ENCODE results near the gene AMOTL1.

AMOTL1 gene

GRCh38 chr11:94884376-94884775, 116.2 kb downstream of the AMOTL1 start:
- peaks cover 50% of the 10 kb centered on the region for H3K36me3 ChIP-seq (ENCODE audit: control insufficient read depth, insufficient read depth, low read length)
- no peak overlapping the region for H3K4me3 ChIP-seq (ENCODE audit: low read depth, low read length)
- H3K27me3 ChIP-seq (ENCODE audit: control insufficient read depth, insufficient read depth, low read length), result no peaks in the 10 kb centered on the region
- no peak overlapping the region for H3K9ac ChIP-seq (ENCODE audit: low read length)
- no peak overlapping the region for H3K27ac ChIP-seq (ENCODE audit: low read depth, low read length)
- H3K4me1 ChIP-seq (ENCODE audit: control insufficient read depth, insufficient read depth, low read length), result no peaks in the 10 kb centered on the region
- peaks cover 27% of the 10 kb centered on the region for H3K9me3 ChIP-seq (ENCODE audit: control insufficient read depth, insufficient read depth, low read depth, low read length)

GRCh38 chr11:94885133-94885532, 117.0 kb downstream of the AMOTL1 start:
- Histone ChIP-seq H3K4me3 (ENCODE audit: low read depth, low read length) (no peak overlapping the region), H3K4me1 (ENCODE audit: control insufficient read depth, insufficient read depth, low read length) (no peaks in the 10 kb centered on the region), H3K9me3 (ENCODE audit: control insufficient read depth, insufficient read depth, low read depth, low read length) (peaks cover 27% of the 10 kb centered on the region), H3K27me3 (ENCODE audit: control insufficient read depth, insufficient read depth, low read length) (no peaks in the 10 kb centered on the region), H3K36me3 (ENCODE audit: control insufficient read depth, insufficient read depth, low read length) (peaks cover 42% of the 10 kb centered on the region), H3K27ac (ENCODE audit: low read depth, low read length) (no peak overlapping the region), H3K9ac (ENCODE audit: low read length) (no peak overlapping the region)

- Histone ChIP-seq H3K36me3 (ENCODE audit: control insufficient read depth, insufficient read depth, low read length) (peaks cover 39% of the 10 kb centered on the region), H3K27me3 (ENCODE audit: control insufficient read depth, insufficient read depth, low read length) (no peaks in the 10 kb centered on the region), H3K4me3 (ENCODE audit: low read depth, low read length) (no peak overlapping the region), H3K4me1 (ENCODE audit: control insufficient read depth, insufficient read depth, low read length) (no peaks in the 10 kb centered on the region), H3K9me3 (ENCODE audit: control insufficient read depth, insufficient read depth, low read depth, low read length) (peaks cover 27% of the 10 kb centered on the region), H3K9ac (ENCODE audit: low read length) (no peak overlapping the region), H3K27ac (ENCODE audit: low read depth, low read length) (no peak overlapping the region)
These were observed 117.4 kb downstream of the AMOTL1 start for GRCh38 chr11:94885581-94885980.

GRCh38 chr11:94888204-94888603, 120.0 kb downstream of the AMOTL1 start:
- peaks cover 27% of the 10 kb centered on the region for H3K9me3 ChIP-seq (ENCODE audit: control insufficient read depth, insufficient read depth, low read depth, low read length)
- H3K4me3 ChIP-seq (ENCODE audit: low read depth, low read length), result no peak overlapping the region
- no peak overlapping the region for H3K9ac ChIP-seq (ENCODE audit: low read length)
- H3K4me1 ChIP-seq (ENCODE audit: control insufficient read depth, insufficient read depth, low read length), result no peaks in the 10 kb centered on the region
- H3K36me3 ChIP-seq (ENCODE audit: control insufficient read depth, insufficient read depth, low read length), result peaks cover 15% of the 10 kb centered on the region; the same call in 1 of the 2 replicates
- H3K27ac ChIP-seq (ENCODE audit: low read depth, low read length), result no peak overlapping the region
- no peaks in the 10 kb centered on the region for H3K27me3 ChIP-seq (ENCODE audit: control insufficient read depth, insufficient read depth, low read length)

- H3K27ac ChIP-seq (ENCODE audit: low read depth, low read length), result no peak overlapping the region
- no peaks in the 10 kb centered on the region for H3K36me3 ChIP-seq (ENCODE audit: control insufficient read depth, insufficient read depth, low read length)
- H3K4me3 ChIP-seq (ENCODE audit: low read depth, low read length), result no peak overlapping the region
These were observed 127.3 kb downstream of the AMOTL1 start for GRCh38 chr11:94895451-94895850.

GRCh38 chr11:94895971-94896370, 127.8 kb downstream of the AMOTL1 start:
- Histone ChIP-seq H3K9ac (ENCODE audit: low read length) (no peak overlapping the region), H3K27me3 (ENCODE audit: control insufficient read depth, insufficient read depth, low read length) (no peaks in the 10 kb centered on the region), H3K9me3 (ENCODE audit: control insufficient read depth, insufficient read depth, low read depth, low read length) (no peaks in the 10 kb centered on the region), H3K4me3 (ENCODE audit: low read depth, low read length) (no peak overlapping the region), H3K36me3 (ENCODE audit: control insufficient read depth, insufficient read depth, low read length) (no peaks in the 10 kb centered on the region), H3K27ac (ENCODE audit: low read depth, low read length) (no peak overlapping the region), H3K4me1 (ENCODE audit: control insufficient read depth, insufficient read depth, low read length) (no peaks in the 10 kb centered on the region; the same call in 1 of the 2 replicates)

More at GRCh38 chr11:94895451-94895850, 127.3 kb downstream of the AMOTL1 start:
- Histone ChIP-seq H3K27me3 (ENCODE audit: control insufficient read depth, insufficient read depth, low read length) (no peaks in the 10 kb centered on the region), H3K9me3 (ENCODE audit: control insufficient read depth, insufficient read depth, low read depth, low read length) (no peaks in the 10 kb centered on the region), H3K4me1 (ENCODE audit: control insufficient read depth, insufficient read depth, low read length) (no peaks in the 10 kb centered on the region; the same call in 1 of the 2 replicates), H3K9ac (ENCODE audit: low read length) (no peak overlapping the region)

GRCh38 chr11:94897330-94897768, 129.2 kb downstream of the AMOTL1 start:
- Histone ChIP-seq H3K4me1 (ENCODE audit: control insufficient read depth, insufficient read depth, low read length) (no peaks in the 10 kb centered on the region; the same call in 1 of the 2 replicates), H3K9me3 (ENCODE audit: control insufficient read depth, insufficient read depth, low read depth, low read length) (no peaks in the 10 kb centered on the region), H3K27ac (ENCODE audit: low read depth, low read length) (no peak overlapping the region), H3K27me3 (ENCODE audit: control insufficient read depth, insufficient read depth, low read length) (no peaks in the 10 kb centered on the region), H3K4me3 (ENCODE audit: low read depth, low read length) (no peak overlapping the region), H3K36me3 (ENCODE audit: control insufficient read depth, insufficient read depth, low read length) (no peaks in the 10 kb centered on the region), H3K9ac (ENCODE audit: low read length) (no peak overlapping the region)

- H3K36me3 ChIP-seq (ENCODE audit: control insufficient read depth, insufficient read depth, low read length), result no peaks in the 10 kb centered on the region
- H3K9ac ChIP-seq (ENCODE audit: low read length), result no peak overlapping the region
- H3K9me3 ChIP-seq (ENCODE audit: control insufficient read depth, insufficient read depth, low read depth, low read length), result no peaks in the 10 kb centered on the region; the same call in 1 of the 2 replicates
- no peak overlapping the region for H3K27ac ChIP-seq (ENCODE audit: low read depth, low read length)
- no peaks in the 10 kb centered on the region for H3K4me1 ChIP-seq (ENCODE audit: control insufficient read depth, insufficient read depth, low read length)
- H3K27me3 ChIP-seq (ENCODE audit: control insufficient read depth, insufficient read depth, low read length), result no peaks in the 10 kb centered on the region
- H3K4me3 ChIP-seq (ENCODE audit: low read depth, low read length), result no peak overlapping the region
These were observed 139.1 kb downstream of the AMOTL1 start for GRCh38 chr11:94907226-94907625.

- Histone ChIP-seq H3K27me3 (ENCODE audit: control insufficient read depth, insufficient read depth, low read length) (no peaks in the 10 kb centered on the region), H3K36me3 (ENCODE audit: control insufficient read depth, insufficient read depth, low read length) (no peaks in the 10 kb centered on the region), H3K4me1 (ENCODE audit: control insufficient read depth, insufficient read depth, low read length) (no peaks in the 10 kb centered on the region), H3K9ac (ENCODE audit: low read length) (no peak overlapping the region), H3K9me3 (ENCODE audit: control insufficient read depth, insufficient read depth, low read depth, low read length) (no peaks in the 10 kb centered on the region; the same call in 1 of the 2 replicates), H3K27ac (ENCODE audit: low read depth, low read length) (no peak overlapping the region), H3K4me3 (ENCODE audit: low read depth, low read length) (no peak overlapping the region)
These were observed 141.2 kb downstream of the AMOTL1 start for GRCh38 chr11:94909371-94909820.

GRCh38 chr11:94910270-94910669, 142.1 kb downstream of the AMOTL1 start:
- no peaks in the 10 kb centered on the region for H3K36me3 ChIP-seq (ENCODE audit: control insufficient read depth, insufficient read depth, low read length)
- H3K9ac ChIP-seq (ENCODE audit: low read length), result no peak overlapping the region
- H3K27ac ChIP-seq (ENCODE audit: low read depth, low read length), result no peak overlapping the region
- H3K27me3 ChIP-seq (ENCODE audit: control insufficient read depth, insufficient read depth, low read length), result no peaks in the 10 kb centered on the region
- no peak overlapping the region for H3K4me3 ChIP-seq (ENCODE audit: low read depth, low read length)
- no peaks in the 10 kb centered on the region; the same call in 1 of the 2 replicates for H3K9me3 ChIP-seq (ENCODE audit: control insufficient read depth, insufficient read depth, low read depth, low read length)
- no peaks in the 10 kb centered on the region for H3K4me1 ChIP-seq (ENCODE audit: control insufficient read depth, insufficient read depth, low read length)

GRCh38 chr11:94910779-94911178, 142.6 kb downstream of the AMOTL1 start:
- no peak overlapping the region for H3K27ac ChIP-seq (ENCODE audit: low read depth, low read length)
- H3K9ac ChIP-seq (ENCODE audit: low read length), result no peak overlapping the region
- no peaks in the 10 kb centered on the region for H3K36me3 ChIP-seq (ENCODE audit: control insufficient read depth, insufficient read depth, low read length)
- H3K4me3 ChIP-seq (ENCODE audit: low read depth, low read length), result no peak overlapping the region
- no peaks in the 10 kb centered on the region for H3K27me3 ChIP-seq (ENCODE audit: control insufficient read depth, insufficient read depth, low read length)
- no peaks in the 10 kb centered on the region for H3K9me3 ChIP-seq (ENCODE audit: control insufficient read depth, insufficient read depth, low read depth, low read length)
- H3K4me1 ChIP-seq (ENCODE audit: control insufficient read depth, insufficient read depth, low read length), result no peaks in the 10 kb centered on the region

GRCh38 chr11:94912806-94913205, 144.7 kb downstream of the AMOTL1 start:
- Histone ChIP-seq H3K36me3 (ENCODE audit: control insufficient read depth, insufficient read depth, low read length) (no peaks in the 10 kb centered on the region), H3K27me3 (ENCODE audit: control insufficient read depth, insufficient read depth, low read length) (no peaks in the 10 kb centered on the region), H3K4me1 (ENCODE audit: control insufficient read depth, insufficient read depth, low read length) (no peaks in the 10 kb centered on the region), H3K4me3 (ENCODE audit: low read depth, low read length) (no peak overlapping the region), H3K27ac (ENCODE audit: low read depth, low read length) (no peak overlapping the region), H3K9me3 (ENCODE audit: control insufficient read depth, insufficient read depth, low read depth, low read length) (no peaks in the 10 kb centered on the region), H3K9ac (ENCODE audit: low read length) (no peak overlapping the region)
